HEK293T (cell line): Measurements from ENCODE around the gene FAM72D.
"Not testable (repeated sequence)": the region's sequence is repeated elsewhere in the genome, so short reads cannot be mapped to it uniquely, and the experiment has no call there.

Experiments
- BHLHE40 ChIP-seq: fragments of 450-650 bp; IDR thresholded peaks from 2 replicates; pipeline ENCODE4 v1.6.1; 2016; ENCODE audit warnings: mild to moderate bottlenecking, moderate library complexity, borderline replicate concordance
- CTBP1 ChIP-seq: fragments of 450-650 bp; IDR thresholded peaks from 2 replicates; pipeline ENCODE4 v1.6.1; 2016; ENCODE audit warnings: borderline replicate concordance
- ELF4 ChIP-seq: fragments of 450-650 bp; IDR thresholded peaks from 2 replicates; pipeline ENCODE4 v1.6.1; 2017; ENCODE audit warnings: antibody characterized with exemption
- FOXK2 ChIP-seq: fragments of 450-650 bp; IDR thresholded peaks from 2 replicates; pipeline ENCODE4 v1.6.1; 2016; ENCODE audit warnings: mild to moderate bottlenecking
- HDGF ChIP-seq: fragments of 450-650 bp; IDR thresholded peaks from 2 replicates; pipeline ENCODE4 v1.6.1; 2017; ENCODE audit warnings: antibody characterized with exemption, borderline replicate concordance
- NFRKB ChIP-seq: fragments of 450-650 bp; IDR thresholded peaks from 2 replicates; pipeline ENCODE4 v1.6.1; 2016; ENCODE audit warnings: mild to moderate bottlenecking, moderate library complexity
- SP1 ChIP-seq: fragments of 450-650 bp; IDR thresholded peaks from 2 replicates; pipeline ENCODE4 v1.6.1; 2017
- SUZ12 ChIP-seq: fragments of 450-650 bp; IDR thresholded peaks from 2 replicates; pipeline ENCODE4 v1.6.1; 2016; ENCODE audit warnings: mild to moderate bottlenecking
- TARDBP ChIP-seq: fragments of 450-650 bp; IDR thresholded peaks from 2 replicates; pipeline ENCODE4 v1.6.1; 2016

DNA sequence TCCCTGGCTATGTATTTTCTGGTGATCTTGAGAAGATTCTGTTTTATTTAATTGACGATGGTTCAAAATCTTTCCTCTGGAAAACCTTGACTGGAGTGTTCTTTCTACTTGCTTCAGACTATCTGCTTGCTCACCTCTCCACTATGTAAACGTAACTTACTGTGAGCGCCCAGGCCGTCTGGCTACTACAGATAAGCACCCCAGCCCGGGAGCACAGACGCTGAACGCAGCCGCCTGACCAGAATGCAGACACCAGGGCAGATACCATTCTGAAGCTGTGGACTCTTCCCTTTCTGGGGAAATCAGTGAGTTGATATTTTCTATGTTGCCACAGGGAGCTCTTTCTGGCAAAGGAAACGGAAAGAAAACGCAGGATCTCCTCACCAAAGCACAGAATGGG lies 29.3 kb upstream of the FAM72D start:
- not testable (repeated sequence) for TF ChIP-seq FOXK2, TARDBP, NFRKB, SP1, BHLHE40, HDGF, ELF4, CTBP1, SUZ12
